ENCODE measurements around the gene ADAMTS7.
"Not testable (repeated sequence)": the region's sequence is repeated elsewhere in the genome, so short reads cannot be mapped to it uniquely, and the experiment has no call there.

Gene ADAMTS7

GRCh38 chr15:78762985-78763795, 48.1 kb downstream of the ADAMTS7 start:
- H3K4me1 ChIP-seq, result no peaks in the 10 kb centered on the region
- no peak for DNase-seq (ENCODE audit: low spot score in 2 of 2)
- no peak overlapping the region for H3K4me3 ChIP-seq
- H3K27me3 ChIP-seq (ENCODE audit: low read depth), result no peaks in the 10 kb centered on the region
- H3K9me3 ChIP-seq, result no peaks in the 10 kb centered on the region
- H3K36me3 ChIP-seq (replicated peaks), result no peaks in the 10 kb centered on the region
- in situ Hi-C loops (cut with MboI; ENCODE audit: low sequenced_read_pairs), result loop anchor here (25.0 kb wide), 1 partner anchor 424 kb away; no protein-coding TSS in a partner anchor

GRCh38 chr15:78762386-78762961, 48.8 kb downstream of the ADAMTS7 start:
- H3K9me3 ChIP-seq; H3K27me3 ChIP-seq (ENCODE audit: low read depth); DNase-seq (ENCODE audit: low spot score in 2 of 2); H3K4me3 ChIP-seq; H3K4me1 ChIP-seq; H3K36me3 ChIP-seq (replicated peaks): not testable (repeated sequence)
- in situ Hi-C loops (cut with MboI; ENCODE audit: low sequenced_read_pairs), result loop anchor here (25.0 kb wide), 1 partner anchor 425 kb away; no protein-coding TSS in a partner anchor

- Histone ChIP-seq H3K36me3 (replicated peaks) (no peaks in the 10 kb centered on the region), H3K4me3 (no peak overlapping the region), H3K4me1 (no peaks in the 10 kb centered on the region), H3K27me3 (ENCODE audit: low read depth) (no peaks in the 10 kb centered on the region), H3K9me3 (no peaks in the 10 kb centered on the region)
- in situ Hi-C loops (cut with MboI; ENCODE audit: low sequenced_read_pairs), result loop anchor here (25.0 kb wide), 1 partner anchor 425 kb away; no protein-coding TSS in a partner anchor
- peak in 1 of 2 experiments; percentile 16 for DNase-seq (ENCODE audit: low spot score in 2 of 2)
These were observed 49.3 kb downstream of the ADAMTS7 start for GRCh38 chr15:78761891-78762385.

- not testable (repeated sequence) for H3K9me3 ChIP-seq; H3K27me3 ChIP-seq (ENCODE audit: low read depth); DNase-seq (ENCODE audit: low spot score in 2 of 2); H3K36me3 ChIP-seq (replicated peaks); H3K4me3 ChIP-seq; H3K4me1 ChIP-seq
- in situ Hi-C loops (cut with MboI; ENCODE audit: low sequenced_read_pairs), result loop anchor here (25.0 kb wide), 1 partner anchor 426 kb away; no protein-coding TSS in a partner anchor
These were observed 49.8 kb downstream of the ADAMTS7 start for GRCh38 chr15:78761475-78761874.

- Histone ChIP-seq H3K27me3 (ENCODE audit: low read depth) (no peaks in the 10 kb centered on the region), H3K36me3 (replicated peaks) (no peaks in the 10 kb centered on the region), H3K4me3 (no peak overlapping the region), H3K4me1 (no peaks in the 10 kb centered on the region), H3K9me3 (no peaks in the 10 kb centered on the region)
- peak in 1 of 2 experiments; percentile 10 for DNase-seq (ENCODE audit: low spot score in 2 of 2)
- in situ Hi-C loops (cut with MboI; ENCODE audit: low sequenced_read_pairs), result loop anchor here (25.0 kb wide), 1 partner anchor 426 kb away; no protein-coding TSS in a partner anchor
These were observed 50.2 kb downstream of the ADAMTS7 start for GRCh38 chr15:78761020-78761419.

- in situ Hi-C loops (cut with MboI; ENCODE audit: low sequenced_read_pairs), result loop anchor here (25.0 kb wide), 1 partner anchor 427 kb away; no protein-coding TSS in a partner anchor
- H3K36me3 ChIP-seq (replicated peaks), result not testable (repeated sequence)
These were observed 51.0 kb downstream of the ADAMTS7 start for GRCh38 chr15:78760091-78760882.

GRCh38 chr15:78759361-78759998, 51.8 kb downstream of the ADAMTS7 start:
- in situ Hi-C loops (cut with MboI; ENCODE audit: low sequenced_read_pairs), result loop anchor here (25.0 kb wide), 1 partner anchor 428 kb away; no protein-coding TSS in a partner anchor
- H3K27me3 ChIP-seq (ENCODE audit: low read depth); H3K9me3 ChIP-seq; H3K36me3 ChIP-seq (replicated peaks); H3K4me3 ChIP-seq; H3K4me1 ChIP-seq: not testable (repeated sequence)
- DNase-seq (ENCODE audit: low spot score in 2 of 2), result peak in 1 of 2 experiments; percentile 7

More at GRCh38 chr15:78760091-78760882, 51.0 kb downstream of the ADAMTS7 start:
- H3K4me1 ChIP-seq; H3K27me3 ChIP-seq (ENCODE audit: low read depth); H3K9me3 ChIP-seq; H3K4me3 ChIP-seq: not testable (repeated sequence)
- DNase-seq (ENCODE audit: low spot score in 2 of 2), result peak in 1 of 2 experiments; percentile 15

- in situ Hi-C loops (cut with MboI; ENCODE audit: low sequenced_read_pairs), result loop anchor here (25.0 kb wide), 1 partner anchor 429 kb away; no protein-coding TSS in a partner anchor
- not testable (repeated sequence) for H3K9me3 ChIP-seq; H3K4me1 ChIP-seq; H3K4me3 ChIP-seq; H3K36me3 ChIP-seq (replicated peaks); H3K27me3 ChIP-seq (ENCODE audit: low read depth)
- DNase-seq (ENCODE audit: low spot score in 2 of 2), result peak in 1 of 2 experiments; percentile 32
These were observed 52.6 kb downstream of the ADAMTS7 start for GRCh38 chr15:78758486-78759200.

- not testable (repeated sequence) for H3K27me3 ChIP-seq (ENCODE audit: low read depth); H3K9me3 ChIP-seq; H3K4me3 ChIP-seq; H3K36me3 ChIP-seq (replicated peaks); H3K4me1 ChIP-seq
- DNase-seq (ENCODE audit: low spot score in 2 of 2), result peak in 1 of 2 experiments; percentile 5
- in situ Hi-C loops (cut with MboI; ENCODE audit: low sequenced_read_pairs), result loop anchor here (25.0 kb wide), 1 partner anchor 429 kb away; no protein-coding TSS in a partner anchor
These were observed 53.2 kb downstream of the ADAMTS7 start for GRCh38 chr15:78758084-78758483.

GRCh38 chr15:78757636-78757905, 53.7 kb downstream of the ADAMTS7 start:
- in situ Hi-C loops (cut with MboI; ENCODE audit: low sequenced_read_pairs), result loop anchor here (25.0 kb wide), 1 partner anchor 430 kb away; no protein-coding TSS in a partner anchor
- Histone ChIP-seq H3K4me1 (no peaks in the 10 kb centered on the region), H3K4me3 (no peak overlapping the region)

GRCh38 chr15:78756781-78757635, 54.3 kb downstream of the ADAMTS7 start:
- H3K4me1 ChIP-seq; H3K36me3 ChIP-seq (replicated peaks); H3K9me3 ChIP-seq; H3K4me3 ChIP-seq; H3K27me3 ChIP-seq (ENCODE audit: low read depth): not testable (repeated sequence)
- in situ Hi-C loops (cut with MboI; ENCODE audit: low sequenced_read_pairs), result loop anchor here (25.0 kb wide), 1 partner anchor 430 kb away; no protein-coding TSS in a partner anchor
- peak in 1 of 2 experiments; percentile 21 for DNase-seq (ENCODE audit: low spot score in 2 of 2)

More at GRCh38 chr15:78757636-78757905, 53.7 kb downstream of the ADAMTS7 start:
- H3K9me3 ChIP-seq, result no peaks in the 10 kb centered on the region
- no peaks in the 10 kb centered on the region for H3K27me3 ChIP-seq (ENCODE audit: low read depth)
- DNase-seq (ENCODE audit: low spot score in 2 of 2), result peak in 1 of 2 experiments; percentile 10
- H3K36me3 ChIP-seq (replicated peaks), result no peaks in the 10 kb centered on the region
